GM23248 (cell line): Measurements from ENCODE around the gene ZNF532. TPM values are rescaled to one million over a fixed set of nuclear protein-coding genes. Genes with fewer than 3 reads are reported as not detected.

ENCODE experiments used
- DNase-seq: peaks from one replicate; pipeline ENCODE4 v3.0.0-alpha.2; 2015
- H2AFZ ChIP-seq: fragments of 200-600 bp; sonication (generic); 2 replicates; pipeline ENCODE4 v1.6.1; 2016; ENCODE audit warnings: antibody characterized with exemption
- H3F3A ChIP-seq: fragments of 200-600 bp; sonication (generic); 2 replicates; pipeline ENCODE4 v1.6.1; 2016; ENCODE audit warnings: mild to moderate bottlenecking, antibody characterized with exemption, mixed run types; ENCODE audit not compliant: insufficient read depth
- H3K27ac ChIP-seq: fragments of 200-600 bp; sonication (generic); 2 replicates; pipeline ENCODE4 v1.5.1; 2016; ENCODE audit warnings: mild to moderate bottlenecking
- H3K27me3 ChIP-seq: fragments of 200-600 bp; sonication (generic); replicated peaks from 2 replicates; pipeline ENCODE4 v1.6.1; 2016; ENCODE audit warnings: mild to moderate bottlenecking; ENCODE audit not compliant: insufficient read depth
- H3K36me3 ChIP-seq: fragments of 200-600 bp; sonication (generic); 2 replicates; pipeline ENCODE4 v1.6.1; 2016; ENCODE audit warnings: low read depth, mild to moderate bottlenecking
- H3K4me1 ChIP-seq: fragments of 200-600 bp; sonication (generic); 2 replicates; pipeline ENCODE4 v1.6.1; 2016; ENCODE audit warnings: mild to moderate bottlenecking; ENCODE audit not compliant: insufficient read depth
- H3K4me2 ChIP-seq: fragments of 200-600 bp; sonication (generic); one replicate; pipeline ENCODE4 v1.6.1; 2016; ENCODE audit warnings: mild to moderate bottlenecking; ENCODE audit not compliant: unreplicated experiment
- H3K4me3 ChIP-seq: fragments of 200-600 bp; sonication (generic); 2 replicates; pipeline ENCODE4 v1.5.1; 2016; ENCODE audit warnings: mild to moderate bottlenecking
- H3K79me2 ChIP-seq: fragments of 200-600 bp; sonication (generic); 2 replicates; pipeline ENCODE4 v1.6.1; 2016; ENCODE audit warnings: mild to moderate bottlenecking; ENCODE audit not compliant: insufficient read depth
- H3K9ac ChIP-seq: fragments of 200-600 bp; sonication (generic); 2 replicates; pipeline ENCODE4 v1.6.1; 2016; ENCODE audit warnings: mild to moderate bottlenecking
- H3K9me2 ChIP-seq: fragments of 200-600 bp; sonication (generic); 2 replicates; pipeline ENCODE4 v1.6.1; 2016; ENCODE audit warnings: mixed run types, mild to moderate bottlenecking, moderate library complexity; ENCODE audit not compliant: insufficient read depth
- H3K9me3 ChIP-seq: fragments of 200-600 bp; sonication (generic); one replicate; pipeline ENCODE4 v1.6.1; 2017; ENCODE audit warnings: low read depth
- H4K20me1 ChIP-seq: fragments of 200-600 bp; sonication (generic); 2 replicates; pipeline ENCODE4 v1.6.0; 2016; ENCODE audit not compliant: insufficient read depth
- EZH2 ChIP-seq: fragments of 200-600 bp; sonication (generic); IDR thresholded peaks from 2 replicates; pipeline ENCODE4 v1.6.1; 2018; ENCODE audit warnings: antibody characterized with exemption, mild to moderate bottlenecking; ENCODE audit not compliant: insufficient read depth, poor library complexity, severe bottlenecking
- EZH2phosphoT487 ChIP-seq: fragments of 200-600 bp; sonication (generic); IDR thresholded peaks from 2 replicates; pipeline ENCODE4 v1.6.1; 2018; ENCODE audit warnings: antibody characterized with exemption, moderate library complexity, mild to moderate bottlenecking, low read depth; ENCODE audit not compliant: insufficient read depth
- WGBS, 2 experiments: methylation state at CpG; one replicate each; pipeline ENCODE4 v1.1.6; 2015 to 2017; ENCODE audit warnings: low lambda C conversion rate in 2 of 2, low coverage in 1 of 2; ENCODE audit errors: missing lambda C conversion rate in 2 of 2; 5-methylcytosine and 5-hydroxymethylcytosine counted together
- in situ Hi-C: fragments of 300-500 bp; cut with MboI; formaldehyde crosslinking; loops from 2 replicates; pipeline ENCODE4 v1.15.0; 2020
- polyA plus RNA-seq: library from polyadenylated mRNA; unstranded; fragments of >200 nt; fragmentation: Nextera tagmentation; extraction: Ambion mirVana; gene quantifications from 2 replicates; pipeline ENCODE4 v1.2.1, GENCODE V29; 2016
- total RNA-seq: library from RNA; depleted of rRNA; stranded (reverse); fragments of >200 nt; shearing (Covaris generic); gene quantifications from 2 replicates; pipeline ENCODE4 v1.2.3, GENCODE V29; 2014

Gene ZNF532
- total and polyA plus RNA-seq, 2 experiments from 2014 or later, result 13.2 to 31.9 TPM

DNA sequence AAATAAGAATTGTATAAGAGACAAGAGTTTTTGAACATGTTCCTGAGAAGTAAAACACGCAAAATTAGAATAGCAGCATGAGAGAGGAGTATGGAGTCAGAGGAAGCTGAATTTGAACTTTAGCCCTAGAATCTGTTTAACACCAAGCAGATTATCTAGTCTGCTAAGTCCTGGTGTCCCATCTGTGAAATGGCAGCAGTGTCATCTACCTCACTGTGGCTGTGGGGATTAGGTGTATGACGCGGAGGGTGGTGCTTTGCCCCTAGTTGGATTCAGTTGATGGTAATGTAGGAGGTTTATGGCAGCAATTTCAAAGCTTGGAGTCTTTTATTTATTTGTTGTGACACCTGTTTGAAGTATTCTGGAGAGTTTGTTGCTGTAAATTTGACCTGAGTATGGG, 79.2 kb downstream of the ZNF532 start:
- DNase-seq, result no peak
- Histone ChIP-seq H3K9me2 (no peaks in the 10 kb centered on the region), H3K4me1 (no peaks in the 10 kb centered on the region), H3K4me2 (no peak overlapping the region), H3K4me3 (no peak overlapping the region), H3K9ac (no peak overlapping the region), H3K36me3 (peaks cover 12% of the 10 kb centered on the region; the same call in 1 of the 2 replicates), H3K79me2 (no peaks in the 10 kb centered on the region), H3K27me3 (no peaks in the 10 kb centered on the region), H3F3A (no peaks in the 10 kb centered on the region), H2AFZ (no peak overlapping the region), H4K20me1 (no peaks in the 10 kb centered on the region), H3K9me3 (no peaks in the 10 kb centered on the region), H3K27ac (no peak overlapping the region)
- in situ Hi-C loops, result no loop called here
- 81 to 82% methylated on average over 3 of the region's 3 CpGs for WGBS, 2 experiments
- no peak for TF ChIP-seq EZH2phosphoT487
- no peak for TF ChIP-seq EZH2

GRCh38 chr18:58947136-58947732, 82.6 kb downstream of the ZNF532 start:
- Histone ChIP-seq H2AFZ (no peak overlapping the region), H3K9ac (no peak overlapping the region), H3F3A (no peaks in the 10 kb centered on the region), H3K79me2 (no peaks in the 10 kb centered on the region), H3K4me1 (no peaks in the 10 kb centered on the region), H4K20me1 (no peaks in the 10 kb centered on the region), H3K9me3 (no peaks in the 10 kb centered on the region), H3K9me2 (no peaks in the 10 kb centered on the region), H3K4me2 (no peak overlapping the region), H3K27me3 (no peaks in the 10 kb centered on the region), H3K36me3 (peaks cover 8% of the 10 kb centered on the region; the same call in 1 of the 2 replicates), H3K27ac (no peak overlapping the region), H3K4me3 (no peak overlapping the region)
- 71 to 76% methylated on average over 7 of the region's 7 CpGs for WGBS, 2 experiments
- in situ Hi-C loops, result no loop called here
- no peak for TF ChIP-seq EZH2phosphoT487
- TF ChIP-seq EZH2, result no peak
- DNase-seq, result peak; percentile 13

GRCh38 chr18:58949031-58949430, 84.4 kb downstream of the ZNF532 start:
- no peak for TF ChIP-seq EZH2
- no peak for TF ChIP-seq EZH2phosphoT487
- Histone ChIP-seq H3K27me3 (no peaks in the 10 kb centered on the region), H3K9ac (no peak overlapping the region), H3K36me3 (peaks cover 12% of the 10 kb centered on the region), H3K79me2 (no peaks in the 10 kb centered on the region), H3K9me2 (no peaks in the 10 kb centered on the region), H3K4me2 (no peak overlapping the region), H3F3A (no peaks in the 10 kb centered on the region), H3K27ac (no peak overlapping the region), H2AFZ (no peak overlapping the region), H4K20me1 (no peaks in the 10 kb centered on the region), H3K4me1 (no peaks in the 10 kb centered on the region), H3K9me3 (no peaks in the 10 kb centered on the region), H3K4me3 (no peak overlapping the region)
- 94 to 100% methylated on average over 1 of the region's 1 CpG for WGBS, 2 experiments
- no peak for DNase-seq
- in situ Hi-C loops, result no loop called here

DNA sequence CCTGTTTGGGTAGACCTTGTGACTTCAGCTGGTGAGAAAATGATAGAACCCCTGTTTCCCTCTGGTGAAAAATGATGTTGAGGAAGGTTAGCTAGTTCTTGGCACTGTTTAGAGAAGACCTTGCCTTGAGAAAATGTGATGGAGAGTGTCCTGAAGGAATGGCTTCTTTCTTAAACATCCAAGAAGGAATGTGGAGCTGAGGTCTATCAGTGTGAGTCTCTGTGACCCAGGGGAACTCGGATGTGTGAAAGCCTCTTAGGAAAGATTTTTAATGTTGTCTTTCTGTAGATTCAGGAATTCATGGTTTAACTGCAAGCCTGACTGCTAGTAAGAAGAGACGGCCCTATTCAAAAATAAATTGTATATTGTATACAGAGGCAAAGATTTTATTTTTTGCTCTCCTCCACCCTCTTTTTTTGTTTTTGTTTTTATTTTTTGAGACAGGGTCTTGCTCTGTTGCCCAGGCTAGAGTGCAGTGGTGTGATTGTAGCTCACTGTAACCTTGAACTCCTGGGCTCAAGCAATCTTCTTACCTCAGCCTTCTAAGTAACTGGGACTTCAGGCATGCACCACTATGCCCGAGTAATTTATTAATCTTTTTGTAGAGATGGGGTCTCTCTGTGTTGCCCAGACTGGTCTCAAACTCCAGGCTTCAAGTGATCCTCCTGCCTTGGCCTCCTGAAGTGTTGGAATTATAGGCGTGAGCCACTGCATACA, 87.5 kb downstream of the ZNF532 start:
- H3K79me2 ChIP-seq, result no peaks in the 10 kb centered on the region
- no peak overlapping the region for H3K4me3 ChIP-seq
- no peaks in the 10 kb centered on the region for H3K9me2 ChIP-seq
- H3K27ac ChIP-seq, result no peak overlapping the region
- in situ Hi-C loops, result no loop called here
- no peaks in the 10 kb centered on the region for H3F3A ChIP-seq
- no peak overlapping the region for H2AFZ ChIP-seq
- H3K9me3 ChIP-seq, result no peaks in the 10 kb centered on the region
- H3K4me2 ChIP-seq, result no peak overlapping the region
- no peaks in the 10 kb centered on the region for H4K20me1 ChIP-seq
- no peak for DNase-seq
- H3K4me1 ChIP-seq, result peaks cover 11% of the 10 kb centered on the region
- no peak overlapping the region for H3K9ac ChIP-seq
- no peaks in the 10 kb centered on the region for H3K27me3 ChIP-seq
- H3K36me3 ChIP-seq, result peaks cover 23% of the 10 kb centered on the region
- 97% methylated on average over 4 of the region's 4 CpGs for WGBS, 2 experiments
- TF ChIP-seq EZH2 (no peak), EZH2phosphoT487 (no peak)
